Liver (tissue), 9 donors: ENCODE measurements around the gene PLP2. TPM values are rescaled to one million over a fixed set of nuclear protein-coding genes. Genes with fewer than 3 reads are reported as not detected.

Source experiments
- DNase-seq: peaks from one replicate; pipeline ENCODE4 v3.0.0-alpha.2; 2017; ENCODE audit warnings: low spot score
- H3K27ac ChIP-seq, 2 donors: one replicate each; pipeline ENCODE4 v1.7.0; 2013; ENCODE audit warnings: inconsistent platforms in 2 of 2, low read length in 2 of 2, control low read depth in 1 of 2, low read depth in 1 of 2, mild to moderate bottlenecking in 1 of 2
- H3K27me3 ChIP-seq, 4 donors: one replicate each; pipeline versions ENCODE4 v1.6.1 to v1.7.0; 2013; ENCODE audit warnings: low read length in 3 of 4, inconsistent platforms in 1 of 4, mild to moderate bottlenecking in 1 of 4, moderate library complexity in 1 of 4; ENCODE audit not compliant: control insufficient read depth in 4 of 4, insufficient read depth in 4 of 4
- H3K36me3 ChIP-seq, 4 donors: one replicate each; pipeline versions ENCODE4 v1.6.1 to v1.7.0; 2013; ENCODE audit warnings: low read length in 3 of 4, mild to moderate bottlenecking in 3 of 4, low read depth in 1 of 4, moderate library complexity in 1 of 4; ENCODE audit not compliant: control insufficient read depth in 4 of 4, insufficient read depth in 3 of 4
- H3K4me1 ChIP-seq, 4 donors: one replicate each; pipeline versions ENCODE4 v1.6.1 to v1.7.0; 2013; ENCODE audit warnings: low read length in 3 of 4, mild to moderate bottlenecking in 3 of 4, moderate library complexity in 1 of 4; ENCODE audit not compliant: control insufficient read depth in 4 of 4, insufficient read depth in 4 of 4
- H3K4me3 ChIP-seq, 3 donors: one replicate each; pipeline versions ENCODE4 v1.6.1 to v1.7.0; 2013; ENCODE audit warnings: low read length in 3 of 3, control low read depth in 1 of 3, low read depth in 1 of 3, mild to moderate bottlenecking in 1 of 3
- H3K9ac ChIP-seq, 2 donors: one replicate each; pipeline ENCODE4 v1.7.0; 2013; ENCODE audit warnings: low read length in 2 of 2, mild to moderate bottlenecking in 2 of 2, moderate library complexity in 2 of 2, control low read depth in 1 of 2, low read depth in 1 of 2
- H3K9me3 ChIP-seq, 4 donors: one replicate each; pipeline versions ENCODE4 v1.6.1 to v1.7.0; 2013; ENCODE audit warnings: low read length in 3 of 4; ENCODE audit not compliant: control insufficient read depth in 4 of 4
- ATF3 ChIP-seq: IDR thresholded peaks from 2 replicates; pipeline ENCODE4 v1.6.1; 2016; ENCODE audit warnings: antibody characterized with exemption
- CTCF ChIP-seq: fragments of 150-350 bp; IDR thresholded peaks from 2 replicates; pipeline ENCODE4 v1.5.1; 2017; ENCODE audit warnings: improper control_type of control experiment, low read depth, low read length; ENCODE audit not compliant: missing input control
- EGR1 ChIP-seq, 2 donors: IDR thresholded peaks; 2 replicates each; pipeline ENCODE4 v1.6.1; 2016 to 2018; ENCODE audit warnings: antibody characterized with exemption in 2 of 2, low read depth in 2 of 2
- FOXA1 ChIP-seq: IDR thresholded peaks from 2 replicates; pipeline ENCODE4 v1.6.1; 2016; ENCODE audit warnings: antibody characterized with exemption
- FOXA2 ChIP-seq: IDR thresholded peaks from 2 replicates; pipeline ENCODE4 v1.6.1; 2016; ENCODE audit warnings: antibody characterized with exemption
- GABPA ChIP-seq, 2 donors: IDR thresholded peaks in 1 of 2; conservative IDR thresholded peaks in 1 of 2; 2 replicates each; pipeline ENCODE4 v1.6.1; 2016; ENCODE audit warnings: antibody characterized with exemption in 2 of 2, mild to moderate bottlenecking in 1 of 2, moderate library complexity in 1 of 2
- HNF4A ChIP-seq, 2 donors: conservative IDR thresholded peaks; 2 replicates each; pipeline ENCODE4 v1.6.1; 2016; ENCODE audit warnings: antibody characterized with exemption in 2 of 2, mild to moderate bottlenecking in 2 of 2
- HNF4G ChIP-seq: IDR thresholded peaks from 2 replicates; pipeline ENCODE4 v1.6.1; 2016; ENCODE audit warnings: antibody characterized with exemption
- JUND ChIP-seq, 2 donors: IDR thresholded peaks; 2 replicates each; pipeline ENCODE4 v1.6.1; 2016; ENCODE audit warnings: antibody characterized with exemption in 2 of 2
- MAX ChIP-seq: IDR thresholded peaks from 2 replicates; pipeline ENCODE4 v1.6.1; 2016; ENCODE audit warnings: antibody characterized with exemption
- NR2F2 ChIP-seq: IDR thresholded peaks from 2 replicates; pipeline ENCODE4 v1.6.1; 2016; ENCODE audit warnings: antibody characterized with exemption
- RAD21 ChIP-seq, 2 donors: IDR thresholded peaks; 2 replicates each; pipeline ENCODE4 v1.6.1; 2016; ENCODE audit warnings: antibody characterized with exemption in 2 of 2, mild to moderate bottlenecking in 2 of 2
- REST ChIP-seq: IDR thresholded peaks from 2 replicates; pipeline ENCODE4 v1.6.1; 2016; ENCODE audit warnings: antibody characterized with exemption, mild to moderate bottlenecking
- RXRA ChIP-seq, 2 donors: IDR thresholded peaks; 2 replicates each; pipeline ENCODE4 v1.6.1; 2017 to 2018; ENCODE audit warnings: antibody characterized with exemption in 2 of 2, mild to moderate bottlenecking in 1 of 2
- TAF1 ChIP-seq: conservative IDR thresholded peaks from 2 replicates; pipeline ENCODE4 v1.6.1; 2016; ENCODE audit warnings: antibody characterized with exemption, mild to moderate bottlenecking
- YY1 ChIP-seq: IDR thresholded peaks from 2 replicates; pipeline ENCODE4 v1.6.1; 2016; ENCODE audit warnings: antibody characterized with exemption, mild to moderate bottlenecking
- WGBS: extraction: QIAGEN DNeasy Blood & Tissue Kit; methylation state at CpG from one replicate; pipeline ENCODE4 v1.1.7; 2013; 5-methylcytosine and 5-hydroxymethylcytosine counted together
- polyA plus RNA-seq, 2 donors: library from polyadenylated mRNA; stranded (reverse) in 1 of 2; unstranded in 1 of 2; fragments of 200-250 nt in 1 of 2; fragments of >200 nt in 1 of 2; fragmentation: Nextera tagmentation in 1 of 2; extraction: Ambion mirVana in 1 of 2; gene quantifications; one replicate each; pipeline versions ENCODE4 v1.2.1 to v1.2.3, GENCODE V29; 2013 to 2015
- total RNA-seq, 2 donors: library from RNA; depleted of rRNA; stranded (reverse); fragments of >200 nt; gene quantifications; one replicate each; pipeline ENCODE4 v1.2.3, GENCODE V29; 2014
- TF ChIP-seq, protein P1 (sequence below): IDR thresholded peaks from 2 replicates; pipeline ENCODE4 v1.6.1; 2016; ENCODE audit warnings: antibody characterized with exemption
- donor health status: healthy.
- donor health status: healthy.
- donor health status: healthy.
- donor health status: healthy.
- donor health status: healthy.

Gene PLP2
- total and polyA plus RNA-seq, 4 donors: 2.4 to 24.5 (median 14.7) TPM

DNA sequence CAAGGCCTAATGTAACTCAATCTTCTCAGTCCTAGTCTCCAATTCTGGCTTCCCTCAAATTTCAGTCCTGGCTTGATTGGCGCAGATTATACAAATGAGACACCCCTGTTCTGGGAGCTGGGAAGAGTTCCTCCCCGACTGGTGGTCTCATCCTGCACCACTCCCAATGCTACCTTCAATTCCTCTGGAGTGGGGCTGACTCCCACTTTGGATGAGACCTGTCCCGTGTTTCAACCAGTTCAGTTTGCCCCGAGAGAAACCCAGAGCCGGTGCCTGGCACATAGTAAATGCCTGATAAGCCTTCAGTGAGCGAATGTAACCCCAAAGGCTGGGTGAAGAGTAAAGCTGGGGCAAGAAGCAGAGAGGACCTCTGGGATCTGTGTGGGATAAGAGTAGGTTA, 32.3 kb downstream of the PLP2 start:
- Histone ChIP-seq H3K4me3 (no peak overlapping the region), H3K9me3 (no peaks in the 10 kb centered on the region), H3K9ac (no peak overlapping the region), H3K4me1 (peaks cover 0 to 4% (median 2%) of the 10 kb centered on the region in 4 donors), H3K27me3 (no peaks in the 10 kb centered on the region), H3K36me3 (no peaks in the 10 kb centered on the region), H3K27ac (no peak overlapping the region)
- DNase-seq: no peak
- WGBS: 84% methylated on average over 6 of the region's 6 CpGs
- no peak for TF ChIP-seq RAD21 (IDR thresholded peaks at IDR 0.05)
- TF ChIP-seq NR2F2: no peak
- TF ChIP-seq FOXA2: no peak
- TF ChIP-seq MAX: no peak
- TF ChIP-seq RXRA (IDR thresholded peaks at IDR 0.05): no peak
- no peak for TF ChIP-seq YY1
- no peak for TF ChIP-seq FOXA1
- no peak for TF ChIP-seq TAF1
- no peak for TF ChIP-seq ATF3
- no peak for TF ChIP-seq CTCF
- TF ChIP-seq HNF4G: no peak
- TF ChIP-seq JUND (IDR thresholded peaks at IDR 0.05): no peak
- TF ChIP-seq HNF4A (conservative IDR thresholded peaks at IDR 0.05): no peak
- TF ChIP-seq EGR1 (IDR thresholded peaks at IDR 0.05; ENCODE audit: low read depth in 2 of 2): no peak
- TF ChIP-seq GABPA (IDR thresholded peaks at IDR 0.05 in 1 of 2, conservative IDR thresholded peaks at IDR 0.05 in 1 of 2): no peak

- WGBS: 63% methylated on average over 4 of the region's 4 CpGs
- H3K4me1 ChIP-seq: peaks cover 0 to 3% (median under 1%) of the 10 kb centered on the region in 4 donors
- no peak overlapping the region for H3K4me3 ChIP-seq
- H3K27ac ChIP-seq: no peak overlapping the region
- TF ChIP-seq, protein P1, sequence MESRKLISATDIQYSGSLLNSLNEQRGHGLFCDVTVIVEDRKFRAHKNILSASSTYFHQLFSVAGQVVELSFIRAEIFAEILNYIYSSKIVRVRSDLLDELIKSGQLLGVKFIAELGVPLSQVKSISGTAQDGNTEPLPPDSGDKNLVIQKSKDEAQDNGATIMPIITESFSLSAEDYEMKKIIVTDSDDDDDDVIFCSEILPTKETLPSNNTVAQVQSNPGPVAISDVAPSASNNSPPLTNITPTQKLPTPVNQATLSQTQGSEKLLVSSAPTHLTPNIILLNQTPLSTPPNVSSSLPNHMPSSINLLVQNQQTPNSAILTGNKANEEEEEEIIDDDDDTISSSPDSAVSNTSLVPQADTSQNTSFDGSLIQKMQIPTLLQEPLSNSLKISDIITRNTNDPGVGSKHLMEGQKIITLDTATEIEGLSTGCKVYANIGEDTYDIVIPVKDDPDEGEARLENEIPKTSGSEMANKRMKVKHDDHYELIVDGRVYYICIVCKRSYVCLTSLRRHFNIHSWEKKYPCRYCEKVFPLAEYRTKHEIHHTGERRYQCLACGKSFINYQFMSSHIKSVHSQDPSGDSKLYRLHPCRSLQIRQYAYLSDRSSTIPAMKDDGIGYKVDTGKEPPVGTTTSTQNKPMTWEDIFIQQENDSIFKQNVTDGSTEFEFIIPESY: no peak
- TF ChIP-seq TAF1 (no peak), FOXA2 (no peak), EGR1 (IDR thresholded peaks at IDR 0.05; ENCODE audit: low read depth in 2 of 2) (no peak), REST (no peak), NR2F2 (no peak)
- no peaks in the 10 kb centered on the region for H3K27me3 ChIP-seq
- no peak overlapping the region for H3K9ac ChIP-seq
- no peaks in the 10 kb centered on the region for H3K9me3 ChIP-seq
- DNase-seq: no peak
- no peaks in the 10 kb centered on the region for H3K36me3 ChIP-seq
Measured at GRCh38 chrX:49204709-49205108, 33.0 kb downstream of the PLP2 start.
